ENCODE data around the gene SUMF2.

DNA sequence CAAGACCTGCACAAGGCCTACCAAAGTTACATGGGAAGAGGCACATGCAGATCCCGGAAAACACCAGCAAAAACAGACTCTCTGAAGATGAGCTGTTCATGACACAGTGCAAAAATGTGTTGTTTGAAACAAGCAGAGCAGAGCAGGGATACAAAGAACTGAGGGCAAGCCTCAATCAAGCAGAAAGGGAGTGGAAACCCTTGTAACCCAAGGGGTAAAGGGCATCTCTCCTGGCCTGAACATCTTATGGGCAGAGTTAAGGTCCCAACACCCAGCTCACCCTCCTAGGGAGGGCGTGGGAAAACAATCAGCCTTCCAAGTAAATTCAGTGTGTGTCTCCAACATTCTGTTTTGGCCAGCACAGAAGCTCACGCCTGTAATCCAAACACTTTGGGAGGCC, 23.4 kb upstream of the SUMF2 start:
- TF ChIP-seq, protein P1, sequence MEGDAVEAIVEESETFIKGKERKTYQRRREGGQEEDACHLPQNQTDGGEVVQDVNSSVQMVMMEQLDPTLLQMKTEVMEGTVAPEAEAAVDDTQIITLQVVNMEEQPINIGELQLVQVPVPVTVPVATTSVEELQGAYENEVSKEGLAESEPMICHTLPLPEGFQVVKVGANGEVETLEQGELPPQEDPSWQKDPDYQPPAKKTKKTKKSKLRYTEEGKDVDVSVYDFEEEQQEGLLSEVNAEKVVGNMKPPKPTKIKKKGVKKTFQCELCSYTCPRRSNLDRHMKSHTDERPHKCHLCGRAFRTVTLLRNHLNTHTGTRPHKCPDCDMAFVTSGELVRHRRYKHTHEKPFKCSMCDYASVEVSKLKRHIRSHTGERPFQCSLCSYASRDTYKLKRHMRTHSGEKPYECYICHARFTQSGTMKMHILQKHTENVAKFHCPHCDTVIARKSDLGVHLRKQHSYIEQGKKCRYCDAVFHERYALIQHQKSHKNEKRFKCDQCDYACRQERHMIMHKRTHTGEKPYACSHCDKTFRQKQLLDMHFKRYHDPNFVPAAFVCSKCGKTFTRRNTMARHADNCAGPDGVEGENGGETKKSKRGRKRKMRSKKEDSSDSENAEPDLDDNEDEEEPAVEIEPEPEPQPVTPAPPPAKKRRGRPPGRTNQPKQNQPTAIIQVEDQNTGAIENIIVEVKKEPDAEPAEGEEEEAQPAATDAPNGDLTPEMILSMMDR (IDR thresholded peaks at IDR 0.05; ENCODE audit: insufficient read depth, low read length, poor library complexity, severe bottlenecking) = no peak
- TF ChIP-seq EZH2phosphoT487 (conservative IDR thresholded peaks at IDR 0.05; ENCODE audit: low read length) = no peak
